Esophagus (tissue), 2 donors: ENCODE data around the gene NT5C2. TPM values are rescaled to one million over a fixed set of nuclear protein-coding genes. Genes with fewer than 3 reads are reported as not detected.
"Not testable (repeated sequence)": the region's sequence is repeated elsewhere in the genome, so short reads cannot be mapped to it uniquely, and the experiment has no call there.

ENCODE experiments used
- H3K27ac ChIP-seq, 2 donors: one replicate each; pipeline ENCODE4 v1.5.1; 2013; ENCODE audit warnings: low read depth in 2 of 2, mild to moderate bottlenecking in 2 of 2, inconsistent platforms in 1 of 2, low read length in 1 of 2, moderate library complexity in 1 of 2
- H3K27me3 ChIP-seq, 2 donors: one replicate each; pipeline ENCODE4 v1.6.1; 2013; ENCODE audit warnings: low read length in 2 of 2, control low read depth in 1 of 2, mild to moderate bottlenecking in 1 of 2; ENCODE audit not compliant: insufficient read depth in 2 of 2, control insufficient read depth in 1 of 2
- H3K36me3 ChIP-seq, 2 donors: one replicate each; pipeline ENCODE4 v1.6.1; 2013; ENCODE audit warnings: low read length in 1 of 2; ENCODE audit not compliant: control insufficient read depth in 2 of 2, insufficient read depth in 2 of 2
- H3K4me1 ChIP-seq, 2 donors: one replicate each; pipeline ENCODE4 v1.6.1; 2013; ENCODE audit warnings: low read length in 1 of 2; ENCODE audit not compliant: control insufficient read depth in 2 of 2, insufficient read depth in 2 of 2
- H3K4me3 ChIP-seq, 2 donors: one replicate each; pipeline ENCODE4 v1.5.1; 2013; ENCODE audit warnings: low read length in 2 of 2, mild to moderate bottlenecking in 2 of 2, low read depth in 1 of 2, moderate library complexity in 1 of 2
- H3K9me3 ChIP-seq, 2 donors: one replicate each; pipeline ENCODE4 v1.6.1; 2013; ENCODE audit warnings: mild to moderate bottlenecking in 2 of 2, low read depth in 1 of 2, low read length in 1 of 2, moderate library complexity in 1 of 2; ENCODE audit not compliant: control insufficient read depth in 2 of 2, insufficient read depth in 1 of 2
- WGBS, 2 donors: extraction: QIAGEN DNeasy Blood & Tissue Kit; methylation state at CpG; one replicate each; pipeline ENCODE4 v1.1.7; 2013; 5-methylcytosine and 5-hydroxymethylcytosine counted together
- polyA plus RNA-seq, 2 donors: library from polyadenylated mRNA; stranded (reverse); fragments of 200-250 nt; gene quantifications; one replicate each; pipeline ENCODE4 v1.2.3, GENCODE V29; 2013
- donor health status: healthy with polysubstance abuse.
- donor health status: Bipolar disorder and iron deficiency.

The NT5C2 gene
- polyA plus RNA-seq, 2 donors = 60.6 to 75.0 TPM

DNA sequence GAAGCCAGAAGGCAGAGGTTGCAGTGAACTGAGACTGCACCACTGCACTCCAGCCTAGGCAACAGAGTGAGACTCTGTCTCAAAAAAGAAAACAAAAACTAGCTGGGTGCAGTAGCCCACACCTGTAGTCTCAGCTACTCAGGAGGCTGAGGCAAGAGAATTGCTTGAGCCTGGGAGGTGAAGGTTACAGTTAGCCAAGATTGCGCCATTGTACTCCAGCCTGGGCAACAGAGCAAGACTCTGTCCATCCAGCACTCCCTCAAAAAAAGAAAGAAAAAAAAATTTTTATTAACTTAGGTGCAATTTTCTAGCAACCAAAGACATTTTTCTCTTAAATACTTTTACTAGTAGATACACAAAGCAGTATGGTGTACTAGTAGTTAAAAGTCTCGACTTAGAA lies 18.7 kb downstream of the NT5C2 start:
- not testable (repeated sequence) for H3K4me1 ChIP-seq, H3K27ac ChIP-seq, H3K27me3 ChIP-seq, H3K4me3 ChIP-seq, H3K9me3 ChIP-seq, H3K36me3 ChIP-seq
- WGBS, 2 donors = 96% methylated on average over 2 of the region's 2 CpGs

DNA sequence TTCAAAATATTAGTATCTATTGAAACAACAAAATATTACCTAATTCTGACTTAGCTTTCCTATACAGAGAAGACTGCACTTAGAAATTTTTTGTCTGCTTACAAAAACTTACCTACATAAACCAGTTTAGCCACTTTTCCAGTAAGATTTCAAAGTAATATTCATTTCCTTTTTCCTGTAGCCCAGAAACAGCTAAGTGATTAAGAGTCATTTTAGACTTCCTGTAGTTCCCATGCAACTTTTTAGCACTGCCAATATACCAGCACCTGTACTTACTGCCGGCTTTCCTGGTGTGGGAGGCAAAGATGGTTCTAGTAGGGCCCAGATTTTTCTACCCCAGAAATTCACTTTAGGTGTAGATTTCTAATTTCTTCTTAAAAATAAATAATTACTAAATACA lies 21.8 kb downstream of the NT5C2 start:
- Histone ChIP-seq H3K4me3 (no peak overlapping the region), H3K27me3 (no peaks in the 10 kb centered on the region), H3K4me1 (no peaks in the 10 kb centered on the region), H3K27ac (peak overlapping the region in 1 of 2 donors; percentile 9), H3K9me3 (no peaks in the 10 kb centered on the region), H3K36me3 (peaks cover 7 to 13% of the 10 kb centered on the region in 2 donors)
- 24 to 36% methylated on average over 1 of the region's 1 CpG for WGBS, 2 donors

GRCh38 chr10:103168438-103168837 lies 24.6 kb downstream of the NT5C2 start:
- peak overlapping the region in 1 of 2 donors; percentile 47 for H3K27ac ChIP-seq
- no peaks in the 10 kb centered on the region for H3K4me1 ChIP-seq
- no peaks in the 10 kb centered on the region for H3K27me3 ChIP-seq
- H3K36me3 ChIP-seq = peaks cover 4 to 8% of the 10 kb centered on the region in 2 donors
- H3K9me3 ChIP-seq = no peaks in the 10 kb centered on the region
- no peak overlapping the region for H3K4me3 ChIP-seq

GRCh38 chr10:103167554-103167953 lies 25.5 kb downstream of the NT5C2 start:
- 98 to 99% methylated on average over 5 of the region's 5 CpGs for WGBS, 2 donors
- H3K36me3 ChIP-seq, H3K27ac ChIP-seq, H3K4me1 ChIP-seq, H3K4me3 ChIP-seq, H3K9me3 ChIP-seq, H3K27me3 ChIP-seq: not testable (repeated sequence)

DNA sequence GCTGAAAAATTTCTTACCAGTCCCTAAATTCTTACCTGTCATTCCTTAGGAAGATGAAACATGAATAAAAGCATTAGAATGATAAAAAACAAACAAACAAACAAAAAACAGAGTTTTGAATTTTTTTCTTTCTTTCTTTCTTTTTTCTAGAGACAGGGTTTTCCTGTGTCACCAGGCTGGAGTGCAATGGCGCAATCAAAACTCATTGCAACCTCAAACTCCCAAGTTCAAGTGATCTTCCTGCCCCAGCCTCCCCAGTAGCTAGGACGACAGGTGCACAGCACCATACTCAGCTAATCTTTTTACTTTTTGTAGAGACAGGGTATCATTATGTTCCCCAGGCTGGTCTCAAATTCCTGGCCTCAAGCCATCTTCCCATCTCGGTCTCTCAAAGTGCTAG lies 26.5 kb downstream of the NT5C2 start:
- Histone ChIP-seq H3K27ac (no peak overlapping the region), H3K27me3 (no peaks in the 10 kb centered on the region), H3K4me3 (no peak overlapping the region), H3K4me1 (no peaks in the 10 kb centered on the region), H3K9me3 (no peaks in the 10 kb centered on the region), H3K36me3 (peaks cover 4 to 8% of the 10 kb centered on the region in 2 donors)
- WGBS, 2 donors = 94 to 99% methylated on average over 3 of the region's 3 CpGs

- 84 to 87% methylated on average over 8 to 9 of the region's 9 CpGs for WGBS, 2 donors
- H3K9me3 ChIP-seq, H3K36me3 ChIP-seq, H3K4me3 ChIP-seq, H3K27ac ChIP-seq, H3K27me3 ChIP-seq, H3K4me1 ChIP-seq: not testable (repeated sequence)
These were observed 29.2 kb downstream of the NT5C2 start for GRCh38 chr10:103163766-103164403.

- WGBS, 2 donors = 97 to 98% methylated on average over 1 of the region's 1 CpG
These were observed 35.8 kb downstream of the NT5C2 start for GRCh38 chr10:103157246-103157645.

GRCh38 chr10:103155471-103156085 lies 37.5 kb downstream of the NT5C2 start:
- H3K36me3 ChIP-seq = no peaks in the 10 kb centered on the region
- no peak overlapping the region for H3K27ac ChIP-seq
- 53 to 56% methylated on average over 4 of the region's 4 CpGs for WGBS, 2 donors

More at GRCh38 chr10:103157246-103157645, 35.8 kb downstream of the NT5C2 start:
- H3K27ac ChIP-seq = no peak overlapping the region
- no peaks in the 10 kb centered on the region for H3K36me3 ChIP-seq
- no peaks in the 10 kb centered on the region for H3K9me3 ChIP-seq
- no peaks in the 10 kb centered on the region for H3K27me3 ChIP-seq
- H3K4me3 ChIP-seq = no peak overlapping the region
- no peaks in the 10 kb centered on the region for H3K4me1 ChIP-seq

GRCh38 chr10:103154521-103155299 lies 38.4 kb downstream of the NT5C2 start:
- no peaks in the 10 kb centered on the region for H3K4me1 ChIP-seq
- H3K27ac ChIP-seq = no peak overlapping the region
- 43 to 54% methylated on average over 3 of the region's 3 CpGs for WGBS, 2 donors
- H3K27me3 ChIP-seq = no peaks in the 10 kb centered on the region
- H3K9me3 ChIP-seq = no peaks in the 10 kb centered on the region
- H3K36me3 ChIP-seq = no peaks in the 10 kb centered on the region
- H3K4me3 ChIP-seq = no peak overlapping the region

More at GRCh38 chr10:103155471-103156085, 37.5 kb downstream of the NT5C2 start:
- no peaks in the 10 kb centered on the region for H3K4me1 ChIP-seq
- no peaks in the 10 kb centered on the region for H3K27me3 ChIP-seq
- H3K9me3 ChIP-seq = no peaks in the 10 kb centered on the region
- no peak overlapping the region for H3K4me3 ChIP-seq
